ENCODE data around the gene MSH4. TPM values are rescaled to one million over a fixed set of nuclear protein-coding genes. Genes with fewer than 3 reads are reported as not detected.
A peak's percentile ranks its signal among the peaks of the same experiment; 100 is the strongest.
"Not testable (repeated sequence)": the region's sequence is repeated elsewhere in the genome, so short reads cannot be mapped to it uniquely, and the experiment has no call there.

The MSH4 gene
- total RNA-seq (2021; fragmentation: NEBNext Ultra II Directional; extraction: Animal tissue kit (Norgen Biotek cat#: 25700)), result under 1 TPM in 4 of 6 experiments, not detected in 2; 0.05 to 0.12 (median 0.08) TPM
- long read RNA-seq, result 0 reads

GRCh38 chr1:75796376-75797272 is at the start of gene MSH4:
MSH4 (plus strand) TSS chr1:75796882; CDS start chr1:75796986, 104 bp downstream.
- no peak within 1 kb of the TSS; the same call in 1 of the 2 replicates for H3K4me3 Mint-ChIP-seq
- H3K9me3 Mint-ChIP-seq, result no peaks in the 10 kb centered on the region
- peaks cover 9% of the 10 kb centered on the region for H3K4me1 Mint-ChIP-seq (ENCODE audit: low read depth)
- H3K36me3 Mint-ChIP-seq (ENCODE audit: low read depth), result peaks cover 52% of the 10 kb centered on the region
- peaks cover 3% of the 10 kb centered on the region; the same call in 1 of the 2 replicates for H3K27me3 Mint-ChIP-seq (ENCODE audit: insufficient read depth)
- TF ChIP-seq, protein P1, sequence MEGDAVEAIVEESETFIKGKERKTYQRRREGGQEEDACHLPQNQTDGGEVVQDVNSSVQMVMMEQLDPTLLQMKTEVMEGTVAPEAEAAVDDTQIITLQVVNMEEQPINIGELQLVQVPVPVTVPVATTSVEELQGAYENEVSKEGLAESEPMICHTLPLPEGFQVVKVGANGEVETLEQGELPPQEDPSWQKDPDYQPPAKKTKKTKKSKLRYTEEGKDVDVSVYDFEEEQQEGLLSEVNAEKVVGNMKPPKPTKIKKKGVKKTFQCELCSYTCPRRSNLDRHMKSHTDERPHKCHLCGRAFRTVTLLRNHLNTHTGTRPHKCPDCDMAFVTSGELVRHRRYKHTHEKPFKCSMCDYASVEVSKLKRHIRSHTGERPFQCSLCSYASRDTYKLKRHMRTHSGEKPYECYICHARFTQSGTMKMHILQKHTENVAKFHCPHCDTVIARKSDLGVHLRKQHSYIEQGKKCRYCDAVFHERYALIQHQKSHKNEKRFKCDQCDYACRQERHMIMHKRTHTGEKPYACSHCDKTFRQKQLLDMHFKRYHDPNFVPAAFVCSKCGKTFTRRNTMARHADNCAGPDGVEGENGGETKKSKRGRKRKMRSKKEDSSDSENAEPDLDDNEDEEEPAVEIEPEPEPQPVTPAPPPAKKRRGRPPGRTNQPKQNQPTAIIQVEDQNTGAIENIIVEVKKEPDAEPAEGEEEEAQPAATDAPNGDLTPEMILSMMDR (IDR thresholded peaks at IDR 0.05), result no peak
- peak within 1 kb of the TSS; percentile 29 for H3K27ac Mint-ChIP-seq
- DNase-seq, result no peak

- not testable (repeated sequence) for H3K27me3 Mint-ChIP-seq (ENCODE audit: insufficient read depth); H3K4me1 Mint-ChIP-seq (ENCODE audit: low read depth); DNase-seq; H3K27ac Mint-ChIP-seq; H3K4me3 Mint-ChIP-seq
- Mint-ChIP-seq H3K9me3 (peaks cover 21% of the 10 kb centered on the region), H3K36me3 (ENCODE audit: low read depth) (peaks cover 61% of the 10 kb centered on the region)
Observed at GRCh38 chr1:75757210-75757609, 39.5 kb upstream of the MSH4 start.

- DNase-seq; H3K27me3 Mint-ChIP-seq (ENCODE audit: insufficient read depth); H3K4me3 Mint-ChIP-seq; H3K27ac Mint-ChIP-seq; H3K4me1 Mint-ChIP-seq (ENCODE audit: low read depth): not testable (repeated sequence)
- Mint-ChIP-seq H3K9me3 (peaks cover 21% of the 10 kb centered on the region), H3K36me3 (ENCODE audit: low read depth) (peaks cover 52% of the 10 kb centered on the region)
Observed at GRCh38 chr1:75758543-75758942, 38.1 kb upstream of the MSH4 start.

DNA sequence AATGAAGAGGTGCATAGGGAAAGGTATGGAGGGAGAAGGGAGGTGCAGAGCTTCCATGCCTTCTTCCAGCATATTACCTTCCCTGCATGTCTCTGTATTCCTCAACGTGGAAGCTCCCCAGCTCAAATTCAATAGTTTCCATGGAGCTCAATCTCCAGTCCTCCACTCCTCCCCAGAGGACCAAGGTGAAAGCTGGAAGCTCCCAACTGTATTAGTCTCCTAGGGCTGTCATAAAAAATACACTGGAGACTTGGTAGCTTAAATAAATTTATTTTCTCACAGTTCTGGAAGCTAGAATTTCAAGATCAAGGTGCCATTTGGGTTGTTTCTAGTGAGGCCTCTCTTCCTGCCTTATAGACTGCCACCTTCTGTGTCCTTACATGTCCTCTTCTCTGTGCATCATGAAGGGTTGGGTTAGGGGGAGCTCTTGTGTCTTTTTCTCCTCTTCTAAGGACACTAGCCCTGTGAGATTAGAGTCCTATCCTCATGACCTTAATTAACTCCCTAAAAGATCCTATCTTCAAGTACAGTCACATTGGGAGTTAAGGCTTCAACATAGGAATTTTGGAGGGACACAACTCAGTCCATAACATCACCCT is 32.5 kb upstream of the MSH4 start:
- Mint-ChIP-seq H3K27me3 (ENCODE audit: insufficient read depth) (no peaks in the 10 kb centered on the region; the same call in 1 of the 2 replicates), H3K4me1 (ENCODE audit: low read depth) (peaks cover 49% of the 10 kb centered on the region), H3K36me3 (ENCODE audit: low read depth) (peaks cover 10% of the 10 kb centered on the region), H3K9me3 (no peaks in the 10 kb centered on the region), H3K4me3 (no peak overlapping the region), H3K27ac (peak overlapping the region; percentile 64)
- no peak for DNase-seq
- TF ChIP-seq, protein P1 (IDR thresholded peaks at IDR 0.05), result no peak

- Mint-ChIP-seq H3K27ac (peak overlapping the region; percentile 92), H3K9me3 (no peaks in the 10 kb centered on the region), H3K36me3 (ENCODE audit: low read depth) (peaks cover 9% of the 10 kb centered on the region), H3K4me3 (peak overlapping the region; percentile 69), H3K27me3 (ENCODE audit: insufficient read depth) (no peaks in the 10 kb centered on the region; the same call in 1 of the 2 replicates), H3K4me1 (ENCODE audit: low read depth) (peaks cover 50% of the 10 kb centered on the region)
- TF ChIP-seq, protein P1 (IDR thresholded peaks at IDR 0.05), result no peak
- peak; percentile 80 for DNase-seq
Observed at GRCh38 chr1:75765697-75766355, 30.9 kb upstream of the MSH4 start.

DNA sequence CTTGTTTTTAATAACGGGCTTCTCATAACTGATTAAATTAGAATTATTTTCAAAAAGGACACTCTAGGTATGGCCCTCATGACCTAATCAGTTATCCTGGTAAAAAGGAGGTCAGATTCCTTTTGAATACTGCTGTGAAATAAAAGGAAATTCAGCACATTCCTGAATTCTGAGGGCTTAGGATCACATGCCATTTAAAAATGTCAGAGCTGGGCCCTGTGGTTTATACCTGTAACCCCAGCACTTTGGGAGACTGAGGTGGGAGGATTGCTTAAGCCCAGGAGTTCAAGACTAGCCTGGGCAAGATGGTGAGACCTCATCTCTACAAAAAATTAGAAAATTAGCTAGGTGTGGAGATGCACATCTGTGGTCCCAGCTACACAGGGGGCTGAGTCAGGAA is 28.7 kb upstream of the MSH4 start:
- Mint-ChIP-seq H3K4me1 (ENCODE audit: low read depth) (peaks cover 50% of the 10 kb centered on the region), H3K27me3 (ENCODE audit: insufficient read depth) (no peaks in the 10 kb centered on the region; the same call in 1 of the 2 replicates), H3K36me3 (ENCODE audit: low read depth) (peaks cover 9% of the 10 kb centered on the region), H3K9me3 (no peaks in the 10 kb centered on the region), H3K4me3 (no peak overlapping the region), H3K27ac (peak overlapping the region; percentile 38)
- TF ChIP-seq, protein P1 (IDR thresholded peaks at IDR 0.05), result no peak
- DNase-seq, result no peak
